Neural cell (in vitro differentiated cells): ENCODE data around the gene EPYC. TPM values are rescaled to one million over a fixed set of nuclear protein-coding genes. Genes with fewer than 3 reads are reported as not detected.

ENCODE experiments used
- H2AFZ ChIP-seq: fragments of 200-600, 300-800 bp; sonication (generic), shearing (Covaris generic); 2 replicates; pipeline ENCODE4 v1.6.0; 2014; ENCODE audit warnings: low read depth, mild to moderate bottlenecking, antibody characterized with exemption, low read length, moderate library complexity
- H3F3A ChIP-seq: fragments of 200-600 bp; shearing (Covaris generic); 2 replicates; pipeline ENCODE4 v1.6.1; 2016; ENCODE audit warnings: mild to moderate bottlenecking, moderate library complexity, mixed read lengths, antibody characterized with exemption, low read length; ENCODE audit not compliant: insufficient read depth, poor library complexity, severe bottlenecking
- H3K27ac ChIP-seq: fragments of 200-600, 300-800 bp; sonication (generic), shearing (Covaris generic); 2 replicates; pipeline ENCODE4 v1.5.1; 2014; ENCODE audit warnings: mild to moderate bottlenecking, low read length, moderate library complexity
- H3K27me3 ChIP-seq: fragments of 300-800, 200-600 bp; sonication (generic), shearing (Covaris generic); 2 replicates; pipeline ENCODE4 v1.6.0; 2014; ENCODE audit warnings: mild to moderate bottlenecking, low read depth, low read length, moderate library complexity; ENCODE audit not compliant: insufficient read depth
- H3K36me3 ChIP-seq: fragments of 300-800, 200-600 bp; sonication (generic), shearing (Covaris generic); 2 replicates; pipeline ENCODE4 v1.5.1; 2014; ENCODE audit warnings: mild to moderate bottlenecking, antibody characterized with exemption, low read length, moderate library complexity; ENCODE audit not compliant: insufficient read depth
- H3K4me2 ChIP-seq: fragments of 300-800, 200-600 bp; sonication (generic), shearing (Covaris generic); 2 replicates; pipeline ENCODE4 v1.6.0; 2014; ENCODE audit warnings: mild to moderate bottlenecking, low read length
- H3K4me3 ChIP-seq: fragments of 300-800, 200-600 bp; sonication (generic), shearing (Covaris generic); 2 replicates; pipeline ENCODE4 v1.5.1; 2014; ENCODE audit warnings: mild to moderate bottlenecking, low read length, moderate library complexity
- H3K79me2 ChIP-seq: fragments of 200-600 bp; shearing (Covaris generic); replicated peaks from 2 replicates; pipeline ENCODE4 v1.6.0; 2014; ENCODE audit warnings: mild to moderate bottlenecking, low read length, moderate library complexity; ENCODE audit not compliant: insufficient read depth
- H3K9ac ChIP-seq: fragments of 300-800, 200-600 bp; sonication (generic), shearing (Covaris generic); 2 replicates; pipeline ENCODE4 v1.6.1; 2016; ENCODE audit warnings: mild to moderate bottlenecking, low read length, mixed read lengths
- H3K9me2 ChIP-seq: fragments of 200-600 bp; shearing (Covaris generic); 2 replicates; pipeline ENCODE4 v1.6.1; 2016; ENCODE audit warnings: mild to moderate bottlenecking, low read length, mixed read lengths; ENCODE audit not compliant: insufficient read depth
- H3K9me3 ChIP-seq: fragments of 200-600, 300-800 bp; sonication (generic), shearing (Covaris generic); 2 replicates; pipeline ENCODE4 v1.6.1; 2016; ENCODE audit warnings: mild to moderate bottlenecking, mixed run types, low read length, moderate library complexity, mixed read lengths
- H4K20me1 ChIP-seq: fragments of 200-600 bp; shearing (Covaris generic); 2 replicates; pipeline ENCODE4 v1.6.1; 2016; ENCODE audit warnings: mild to moderate bottlenecking, mixed run types; ENCODE audit not compliant: insufficient read depth
- EP300 ChIP-seq: fragments of 450-650 bp; conservative IDR thresholded peaks from 2 replicates; pipeline ENCODE4 v1.6.1; 2014; ENCODE audit warnings: antibody characterized with exemption, mild to moderate bottlenecking, moderate library complexity; ENCODE audit not compliant: poor library complexity, severe bottlenecking
- EZH2 ChIP-seq: fragments of 200-600, 300-800 bp; shearing (Covaris generic), sonication (generic); IDR thresholded peaks from 2 replicates; pipeline ENCODE4 v1.6.1; 2014; ENCODE audit warnings: antibody characterized with exemption, low read length, borderline replicate concordance, mild to moderate bottlenecking; ENCODE audit not compliant: insufficient read depth, poor library complexity, severe bottlenecking
- MXI1 ChIP-seq: fragments of 450-650 bp; conservative IDR thresholded peaks from 2 replicates; pipeline ENCODE4 v1.6.1; 2014; ENCODE audit warnings: antibody characterized with exemption, mild to moderate bottlenecking; ENCODE audit not compliant: poor library complexity, severe bottlenecking
- POLR2AphosphoS5 ChIP-seq: IDR thresholded peaks from 2 replicates; pipeline ENCODE4 v1.6.1; 2012
- RAD21 ChIP-seq: fragments of 450-650 bp; conservative IDR thresholded peaks from 2 replicates; pipeline ENCODE4 v1.6.1; 2014; ENCODE audit warnings: antibody characterized with exemption, mild to moderate bottlenecking, moderate library complexity
- REST ChIP-seq: IDR thresholded peaks from 2 replicates; pipeline ENCODE4 v1.6.1; 2012; ENCODE audit warnings: borderline replicate concordance
- SMC3 ChIP-seq: fragments of 450-650 bp; conservative IDR thresholded peaks from 2 replicates; pipeline ENCODE4 v1.6.1; 2014; ENCODE audit warnings: antibody characterized with exemption, mild to moderate bottlenecking, moderate library complexity; ENCODE audit not compliant: poor library complexity
- TAF1 ChIP-seq: IDR thresholded peaks from 2 replicates; pipeline ENCODE4 v1.6.1; 2012; ENCODE audit warnings: low read depth
- polyA plus RNA-seq: library from polyadenylated mRNA; depleted of rRNA; stranded (reverse); fragments of >200 nt; gene quantifications from 2 replicates; pipeline ENCODE4 v1.2.3, GENCODE V29; 2014
- TF ChIP-seq, protein P1 (sequence below): fragments of 450-650 bp; IDR thresholded peaks from 2 replicates; pipeline ENCODE4 v1.5.1; 2014; ENCODE audit warnings: antibody characterized with exemption, mild to moderate bottlenecking, moderate library complexity; ENCODE audit not compliant: poor library complexity, severe bottlenecking

Gene EPYC
- polyA plus RNA-seq, 1 donor from 2014 or later: not detected

GRCh38 chr12:90939382-90939781 lies 65.4 kb downstream of the EPYC start:
- Histone ChIP-seq H3K9ac (no peak overlapping the region), H3K9me2 (no peaks in the 10 kb centered on the region), H3K79me2 (no peaks in the 10 kb centered on the region), H3K27ac (no peak overlapping the region), H3K27me3 (no peaks in the 10 kb centered on the region), H3K9me3 (no peaks in the 10 kb centered on the region), H3K4me2 (no peak overlapping the region), H2AFZ (no peak overlapping the region), H3K36me3 (no peaks in the 10 kb centered on the region), H3K4me3 (no peak overlapping the region), H3F3A (no peaks in the 10 kb centered on the region), H4K20me1 (no peaks in the 10 kb centered on the region)
- TF ChIP-seq SMC3 (no peak), POLR2AphosphoS5 (no peak), EZH2 (no peak), TAF1 (no peak), REST (no peak), EP300 (no peak), MXI1 (no peak), RAD21 (no peak)
- TF ChIP-seq, protein P1, sequence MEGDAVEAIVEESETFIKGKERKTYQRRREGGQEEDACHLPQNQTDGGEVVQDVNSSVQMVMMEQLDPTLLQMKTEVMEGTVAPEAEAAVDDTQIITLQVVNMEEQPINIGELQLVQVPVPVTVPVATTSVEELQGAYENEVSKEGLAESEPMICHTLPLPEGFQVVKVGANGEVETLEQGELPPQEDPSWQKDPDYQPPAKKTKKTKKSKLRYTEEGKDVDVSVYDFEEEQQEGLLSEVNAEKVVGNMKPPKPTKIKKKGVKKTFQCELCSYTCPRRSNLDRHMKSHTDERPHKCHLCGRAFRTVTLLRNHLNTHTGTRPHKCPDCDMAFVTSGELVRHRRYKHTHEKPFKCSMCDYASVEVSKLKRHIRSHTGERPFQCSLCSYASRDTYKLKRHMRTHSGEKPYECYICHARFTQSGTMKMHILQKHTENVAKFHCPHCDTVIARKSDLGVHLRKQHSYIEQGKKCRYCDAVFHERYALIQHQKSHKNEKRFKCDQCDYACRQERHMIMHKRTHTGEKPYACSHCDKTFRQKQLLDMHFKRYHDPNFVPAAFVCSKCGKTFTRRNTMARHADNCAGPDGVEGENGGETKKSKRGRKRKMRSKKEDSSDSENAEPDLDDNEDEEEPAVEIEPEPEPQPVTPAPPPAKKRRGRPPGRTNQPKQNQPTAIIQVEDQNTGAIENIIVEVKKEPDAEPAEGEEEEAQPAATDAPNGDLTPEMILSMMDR: no peak

DNA sequence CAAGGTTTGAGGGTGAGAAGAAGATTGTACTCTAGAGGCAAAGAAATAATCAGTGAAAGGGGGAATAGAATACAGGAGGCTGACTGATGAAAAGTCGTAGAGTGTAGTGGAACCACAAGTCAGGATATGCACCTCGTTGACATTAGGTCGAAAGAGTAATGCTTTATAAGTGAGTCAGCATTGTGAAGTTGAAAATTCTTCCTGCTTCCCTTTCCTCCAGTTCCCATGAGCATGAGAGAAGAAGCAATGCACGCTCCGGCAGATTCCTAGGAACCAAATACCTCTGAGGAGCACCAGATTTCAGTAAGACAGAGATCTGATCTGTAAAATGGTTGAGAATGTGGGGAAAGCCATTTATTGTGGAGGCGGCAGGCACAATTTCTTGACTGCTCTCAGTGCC lies 66.3 kb downstream of the EPYC start:
- Histone ChIP-seq H3K27ac (no peak overlapping the region), H3F3A (no peaks in the 10 kb centered on the region), H3K36me3 (no peaks in the 10 kb centered on the region), H4K20me1 (no peaks in the 10 kb centered on the region), H3K27me3 (no peaks in the 10 kb centered on the region), H3K4me2 (no peak overlapping the region), H2AFZ (no peak overlapping the region), H3K79me2 (no peaks in the 10 kb centered on the region), H3K4me3 (no peak overlapping the region), H3K9me3 (no peaks in the 10 kb centered on the region), H3K9ac (no peak overlapping the region), H3K9me2 (no peaks in the 10 kb centered on the region)
- TF ChIP-seq SMC3: no peak
- no peak for TF ChIP-seq TAF1
- no peak for TF ChIP-seq EZH2
- TF ChIP-seq MXI1: no peak
- no peak for TF ChIP-seq RAD21
- no peak for TF ChIP-seq POLR2AphosphoS5
- TF ChIP-seq EP300: no peak
- TF ChIP-seq REST: no peak
- TF ChIP-seq, protein P1: no peak
